CD4-positive, CD25-positive, alpha-beta regulatory T cell (primary cell): ENCODE results near the gene MROH7. TPM values are rescaled to one million over a fixed set of nuclear protein-coding genes. Genes with fewer than 3 reads are reported as not detected.
A peak's percentile ranks its signal among the peaks of the same experiment; 100 is the strongest.

Source experiments
- ATAC-seq, 2 donors: fragments of 150-1000 bp; cut with Tn5 transposase; one replicate each; pipeline ENCODE4 v1.10.0; 2021; ENCODE audit warnings: low read depth in 2 of 2, moderate number of reproducible peaks in 2 of 2, moderate library complexity in 1 of 2
- DNase-seq, 3 donors: peaks; one replicate each; pipeline versions ENCODE4 v3.0.0 to v3.0.0-alpha.2; 2012 to 2022; ENCODE audit warnings: mixed read lengths in 1 of 3
- H3K27ac ChIP-seq: one replicate; pipeline ENCODE4 v1.7.0; 2013; ENCODE audit warnings: mild to moderate bottlenecking, low read length; ENCODE audit not compliant: insufficient read depth, poor library complexity, severe bottlenecking
- H3K27me3 ChIP-seq: one replicate; pipeline ENCODE4 v1.7.0; 2013; ENCODE audit warnings: low read length; ENCODE audit not compliant: control insufficient read depth, insufficient read depth
- H3K36me3 ChIP-seq: one replicate; pipeline ENCODE4 v1.7.0; 2013; ENCODE audit warnings: mild to moderate bottlenecking, low read length, moderate library complexity; ENCODE audit not compliant: control insufficient read depth, insufficient read depth
- H3K4me1 ChIP-seq: 2 replicates; pipeline ENCODE4 v1.7.0; 2013; ENCODE audit warnings: mild to moderate bottlenecking, low read length; ENCODE audit not compliant: insufficient read depth, control insufficient read depth, poor library complexity, severe bottlenecking
- H3K4me3 ChIP-seq: one replicate; pipeline ENCODE4 v1.7.0; 2013; ENCODE audit warnings: low read depth, mild to moderate bottlenecking, low read length, moderate library complexity
- H3K9me3 ChIP-seq, 2 experiments: 1 replicate in 1 of 2; 2 replicates in 1 of 2; pipeline ENCODE4 v1.7.0; 2013; ENCODE audit warnings: low read length in 2 of 2, mild to moderate bottlenecking in 1 of 2, moderate library complexity in 1 of 2; ENCODE audit not compliant: control insufficient read depth in 2 of 2
- H3K27ac Mint-ChIP-seq, 3 donors: one replicate each; pipeline ENCODE4 v1.8.0; 2020 to 2022; ENCODE audit warnings: mild to moderate bottlenecking in 3 of 3, mixed read lengths in 3 of 3, moderate library complexity in 2 of 3
- H3K27me3 Mint-ChIP-seq: one replicate; pipeline ENCODE4 v1.8.0; 2022; ENCODE audit warnings: mild to moderate bottlenecking, mixed read lengths
- H3K36me3 Mint-ChIP-seq: one replicate; pipeline ENCODE4 v1.8.0; 2020; ENCODE audit warnings: mixed read lengths
- H3K4me1 Mint-ChIP-seq, 4 donors: one replicate each; pipeline ENCODE4 v1.8.0; 2020 to 2022; ENCODE audit warnings: mixed read lengths in 4 of 4, mild to moderate bottlenecking in 1 of 4
- H3K4me3 Mint-ChIP-seq, 4 donors: one replicate each; pipeline ENCODE4 v1.8.0; 2020 to 2022; ENCODE audit warnings: mild to moderate bottlenecking in 4 of 4, mixed read lengths in 4 of 4, moderate library complexity in 3 of 4
- H3K9me3 Mint-ChIP-seq, 7 donors: one replicate each; pipeline ENCODE4 v1.8.0; 2020 to 2022; ENCODE audit warnings: mixed read lengths in 7 of 7, mild to moderate bottlenecking in 3 of 7, moderate library complexity in 2 of 7
- polyA plus RNA-seq, 4 donors: library from polyadenylated mRNA; unstranded; fragments of 300-500 nt; fragmentation: Illumina TruSeq; gene quantifications; one replicate each; pipeline ENCODE4 v1.2.3, GENCODE V29; 2021
- total RNA-seq: library from RNA; stranded (reverse); gene quantifications from one replicate; pipeline ENCODE4 v1.2.3, GENCODE V29; 2022

The MROH7 gene
- total and polyA plus RNA-seq, 5 donors from 2014 or later, result not detected

- peaks cover 82% of the 10 kb centered on the region for H3K36me3 ChIP-seq
- H3K27me3 ChIP-seq, result no peaks in the 10 kb centered on the region
- H3K27ac ChIP-seq, result no peak overlapping the region
- H3K9me3 ChIP-seq, result peaks cover 0 to 2% of the 10 kb centered on the region in 2 experiments
- peaks cover 18 to 24% (median 21%) of the 10 kb centered on the region in 4 donors for H3K4me1 Mint-ChIP-seq
- peaks cover 0 to 4% (median 0%) of the 10 kb centered on the region in 7 donors for H3K9me3 Mint-ChIP-seq
- peaks cover 56% of the 10 kb centered on the region for H3K36me3 Mint-ChIP-seq
- peak overlapping the region in 1 of 3 donors; percentile 34 for H3K27ac Mint-ChIP-seq
- ATAC-seq, result no peak
- peaks cover 4% of the 10 kb centered on the region for H3K4me1 ChIP-seq
- H3K4me3 Mint-ChIP-seq, result no peak overlapping the region
- H3K4me3 ChIP-seq, result no peak overlapping the region
- H3K27me3 Mint-ChIP-seq, result no peaks in the 10 kb centered on the region
- DNase-seq, result no peak
Observed at GRCh38 chr1:54721719-54722118, 80.1 kb downstream of the MROH7 start.

- Histone ChIP-seq H3K36me3 (peaks cover 91% of the 10 kb centered on the region), H3K9me3 (peaks cover 0 to 2% of the 10 kb centered on the region in 2 experiments), H3K27ac (no peak overlapping the region), H3K4me3 (no peak overlapping the region), H3K4me1 (no peaks in the 10 kb centered on the region), H3K27me3 (no peaks in the 10 kb centered on the region)
- H3K27ac Mint-ChIP-seq, result no peak overlapping the region
- H3K27me3 Mint-ChIP-seq, result no peaks in the 10 kb centered on the region
- no peak for ATAC-seq
- peaks cover 63% of the 10 kb centered on the region for H3K36me3 Mint-ChIP-seq
- peaks cover 5 to 16% (median 12%) of the 10 kb centered on the region in 4 donors for H3K4me1 Mint-ChIP-seq
- no peak for DNase-seq
- peaks cover 0 to 4% (median 0%) of the 10 kb centered on the region in 7 donors for H3K9me3 Mint-ChIP-seq
- H3K4me3 Mint-ChIP-seq, result no peak overlapping the region
Observed at GRCh38 chr1:54723985-54724384, 82.4 kb downstream of the MROH7 start.

- no peaks in the 10 kb centered on the region for H3K27me3 Mint-ChIP-seq
- H3K27me3 ChIP-seq, result no peaks in the 10 kb centered on the region
- H3K4me3 Mint-ChIP-seq, result no peak overlapping the region
- no peak overlapping the region for H3K4me3 ChIP-seq
- no peak overlapping the region for H3K27ac Mint-ChIP-seq
- H3K36me3 Mint-ChIP-seq, result peaks cover 69% of the 10 kb centered on the region
- peaks cover 0 to 10% (median 8%) of the 10 kb centered on the region in 4 donors for H3K4me1 Mint-ChIP-seq
- DNase-seq (no peak), ATAC-seq (no peak)
- H3K36me3 ChIP-seq, result peaks cover 91% of the 10 kb centered on the region
- peaks cover 0 to 4% (median 0%) of the 10 kb centered on the region in 7 donors for H3K9me3 Mint-ChIP-seq
- no peaks in the 10 kb centered on the region for H3K4me1 ChIP-seq
- H3K9me3 ChIP-seq, result peaks cover 0 to 2% of the 10 kb centered on the region in 2 experiments
- H3K27ac ChIP-seq, result no peak overlapping the region
Observed at GRCh38 chr1:54724771-54725170, 83.2 kb downstream of the MROH7 start.

GRCh38 chr1:54728027-54728426 is 86.4 kb downstream of the MROH7 start:
- no peak overlapping the region for H3K4me3 Mint-ChIP-seq
- ATAC-seq, result no peak
- H3K36me3 Mint-ChIP-seq, result peaks cover 68% of the 10 kb centered on the region
- H3K4me1 Mint-ChIP-seq, result peaks cover 0 to 10% (median 2%) of the 10 kb centered on the region in 4 donors
- no peaks in the 10 kb centered on the region for H3K4me1 ChIP-seq
- DNase-seq, result no peak
- peaks cover 0 to 2% of the 10 kb centered on the region in 2 experiments for H3K9me3 ChIP-seq
- H3K9me3 Mint-ChIP-seq, result peaks cover 0 to 4% (median 0%) of the 10 kb centered on the region in 7 donors
- H3K27me3 Mint-ChIP-seq, result no peaks in the 10 kb centered on the region
- no peak overlapping the region for H3K4me3 ChIP-seq
- H3K36me3 ChIP-seq, result peaks cover 88% of the 10 kb centered on the region
- H3K27ac ChIP-seq, result no peak overlapping the region
- H3K27me3 ChIP-seq, result no peaks in the 10 kb centered on the region
- peak overlapping the region in 1 of 3 donors; percentile 23 for H3K27ac Mint-ChIP-seq

GRCh38 chr1:54736685-54737084 is 95.1 kb downstream of the MROH7 start:
- Histone ChIP-seq H3K27me3 (no peaks in the 10 kb centered on the region), H3K9me3 (no peaks in the 10 kb centered on the region), H3K27ac (no peak overlapping the region), H3K4me1 (no peaks in the 10 kb centered on the region), H3K4me3 (no peak overlapping the region), H3K36me3 (peaks cover 71% of the 10 kb centered on the region)
- peak overlapping the region in 1 of 3 donors; percentile 33 for H3K27ac Mint-ChIP-seq
- no peaks in the 10 kb centered on the region for H3K9me3 Mint-ChIP-seq
- DNase-seq (no peak), ATAC-seq (no peak)
- H3K36me3 Mint-ChIP-seq, result peaks cover 54% of the 10 kb centered on the region
- peaks cover 0 to 12% (median 5%) of the 10 kb centered on the region in 4 donors for H3K4me1 Mint-ChIP-seq
- no peak overlapping the region for H3K4me3 Mint-ChIP-seq
- H3K27me3 Mint-ChIP-seq, result no peaks in the 10 kb centered on the region

GRCh38 chr1:54738244-54738643 is 96.7 kb downstream of the MROH7 start:
- Histone ChIP-seq H3K27me3 (no peaks in the 10 kb centered on the region), H3K27ac (no peak overlapping the region), H3K4me3 (no peak overlapping the region), H3K4me1 (no peaks in the 10 kb centered on the region), H3K9me3 (no peaks in the 10 kb centered on the region), H3K36me3 (peaks cover 75% of the 10 kb centered on the region)
- Mint-ChIP-seq H3K4me1 (peaks cover 0 to 12% (median 5%) of the 10 kb centered on the region in 4 donors), H3K4me3 (no peak overlapping the region), H3K27me3 (no peaks in the 10 kb centered on the region), H3K36me3 (peaks cover 59% of the 10 kb centered on the region), H3K9me3 (no peaks in the 10 kb centered on the region), H3K27ac (no peak overlapping the region)
- DNase-seq (no peak), ATAC-seq (no peak)

GRCh38 chr1:54741531-54741930 is 99.9 kb downstream of the MROH7 start:
- Mint-ChIP-seq H3K4me1 (peaks cover 0 to 7% (median 3%) of the 10 kb centered on the region in 4 donors), H3K27ac (no peak overlapping the region), H3K9me3 (no peaks in the 10 kb centered on the region), H3K36me3 (peaks cover 46% of the 10 kb centered on the region), H3K27me3 (no peaks in the 10 kb centered on the region), H3K4me3 (no peak overlapping the region)
- Histone ChIP-seq H3K4me3 (no peak overlapping the region), H3K9me3 (no peaks in the 10 kb centered on the region), H3K27me3 (no peaks in the 10 kb centered on the region), H3K36me3 (peaks cover 70% of the 10 kb centered on the region), H3K4me1 (no peaks in the 10 kb centered on the region), H3K27ac (no peak overlapping the region)
- ATAC-seq (no peak), DNase-seq (no peak)

GRCh38 chr1:54742282-54742681 is 100.7 kb downstream of the MROH7 start:
- ATAC-seq (no peak), DNase-seq (no peak)
- Mint-ChIP-seq H3K9me3 (no peaks in the 10 kb centered on the region), H3K27me3 (no peaks in the 10 kb centered on the region), H3K27ac (no peak overlapping the region), H3K4me1 (peaks cover 0 to 2% (median 1%) of the 10 kb centered on the region in 4 donors), H3K36me3 (peaks cover 39% of the 10 kb centered on the region), H3K4me3 (no peak overlapping the region)
- Histone ChIP-seq H3K36me3 (peaks cover 63% of the 10 kb centered on the region), H3K4me1 (no peaks in the 10 kb centered on the region), H3K9me3 (no peaks in the 10 kb centered on the region), H3K27me3 (no peaks in the 10 kb centered on the region), H3K4me3 (no peak overlapping the region), H3K27ac (no peak overlapping the region)
